ENCODE data around the gene GALNT8.

GALNT8 gene

DNA sequence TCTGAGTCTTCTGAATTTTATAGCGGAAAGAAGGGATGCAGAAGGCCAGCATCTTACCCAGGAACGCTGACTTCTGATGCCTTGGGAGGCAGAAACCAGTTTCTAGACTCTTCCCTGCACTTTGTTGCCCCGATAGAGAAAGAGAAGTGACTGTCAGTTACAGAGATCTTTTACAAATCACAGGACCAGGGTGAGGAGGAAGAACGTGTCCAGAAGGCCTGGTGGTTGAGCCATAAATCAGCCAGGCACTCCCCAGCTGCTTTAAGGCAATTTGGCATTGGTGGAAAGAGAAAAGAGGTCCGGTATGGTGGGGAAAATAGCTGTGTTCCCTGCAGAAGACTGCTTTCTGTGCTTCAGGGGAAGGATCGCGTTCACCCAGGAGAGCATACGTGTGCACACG is 100.8 kb downstream of the GALNT8 start:
- DNase-seq (no peak), ATAC-seq (ENCODE audit: insufficient read depth, low read depth) (no peak)
- Histone ChIP-seq H2AFZ (ENCODE audit: low read depth, low read length) (no peak overlapping the region), H3K4me3 (ENCODE audit: low read depth in 1 of 2, low read length in 2 of 2) (no peak overlapping the region), H3K79me2 (ENCODE audit: insufficient read depth, low read length) (no peaks in the 10 kb centered on the region), H4K20me1 (ENCODE audit: insufficient read depth, low read length) (no peaks in the 10 kb centered on the region), H3K9me3 (ENCODE audit: insufficient read depth, low read length, severe bottlenecking) (no peaks in the 10 kb centered on the region), H3K27me3 (ENCODE audit: insufficient read depth, low read length, poor library complexity) (no peaks in the 10 kb centered on the region), H3K36me3 (ENCODE audit: insufficient read depth, low read length) (no peaks in the 10 kb centered on the region), H3K27ac (ENCODE audit: low read length) (no peak overlapping the region), H3K4me2 (ENCODE audit: insufficient read depth, low read length) (no peak overlapping the region), H3K4me1 (ENCODE audit: insufficient read depth, low read length) (peaks cover 13% of the 10 kb centered on the region), H3K9ac (ENCODE audit: low read depth, low read length) (no peak overlapping the region)
- no peak for TF ChIP-seq EZH2 (IDR thresholded peaks at IDR 0.05; ENCODE audit: borderline replicate concordance, low read depth, low read length, severe bottlenecking)
- TF ChIP-seq, protein P1, sequence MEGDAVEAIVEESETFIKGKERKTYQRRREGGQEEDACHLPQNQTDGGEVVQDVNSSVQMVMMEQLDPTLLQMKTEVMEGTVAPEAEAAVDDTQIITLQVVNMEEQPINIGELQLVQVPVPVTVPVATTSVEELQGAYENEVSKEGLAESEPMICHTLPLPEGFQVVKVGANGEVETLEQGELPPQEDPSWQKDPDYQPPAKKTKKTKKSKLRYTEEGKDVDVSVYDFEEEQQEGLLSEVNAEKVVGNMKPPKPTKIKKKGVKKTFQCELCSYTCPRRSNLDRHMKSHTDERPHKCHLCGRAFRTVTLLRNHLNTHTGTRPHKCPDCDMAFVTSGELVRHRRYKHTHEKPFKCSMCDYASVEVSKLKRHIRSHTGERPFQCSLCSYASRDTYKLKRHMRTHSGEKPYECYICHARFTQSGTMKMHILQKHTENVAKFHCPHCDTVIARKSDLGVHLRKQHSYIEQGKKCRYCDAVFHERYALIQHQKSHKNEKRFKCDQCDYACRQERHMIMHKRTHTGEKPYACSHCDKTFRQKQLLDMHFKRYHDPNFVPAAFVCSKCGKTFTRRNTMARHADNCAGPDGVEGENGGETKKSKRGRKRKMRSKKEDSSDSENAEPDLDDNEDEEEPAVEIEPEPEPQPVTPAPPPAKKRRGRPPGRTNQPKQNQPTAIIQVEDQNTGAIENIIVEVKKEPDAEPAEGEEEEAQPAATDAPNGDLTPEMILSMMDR (IDR thresholded peaks at IDR 0.05; ENCODE audit: borderline replicate concordance, extremely low read depth, low read length, poor library complexity, severe bottlenecking), result no peak

Measured in DND-41 (cell line).